GM10847 (cell line): ENCODE measurements around the gene HOXD8.

Source experiments
- POLR2A ChIP-seq: IDR thresholded peaks from 2 replicates; pipeline ENCODE4 v1.6.1; 2011; ENCODE audit not compliant: insufficient read length; ENCODE audit errors: extremely low read depth

The HOXD8 gene

DNA sequence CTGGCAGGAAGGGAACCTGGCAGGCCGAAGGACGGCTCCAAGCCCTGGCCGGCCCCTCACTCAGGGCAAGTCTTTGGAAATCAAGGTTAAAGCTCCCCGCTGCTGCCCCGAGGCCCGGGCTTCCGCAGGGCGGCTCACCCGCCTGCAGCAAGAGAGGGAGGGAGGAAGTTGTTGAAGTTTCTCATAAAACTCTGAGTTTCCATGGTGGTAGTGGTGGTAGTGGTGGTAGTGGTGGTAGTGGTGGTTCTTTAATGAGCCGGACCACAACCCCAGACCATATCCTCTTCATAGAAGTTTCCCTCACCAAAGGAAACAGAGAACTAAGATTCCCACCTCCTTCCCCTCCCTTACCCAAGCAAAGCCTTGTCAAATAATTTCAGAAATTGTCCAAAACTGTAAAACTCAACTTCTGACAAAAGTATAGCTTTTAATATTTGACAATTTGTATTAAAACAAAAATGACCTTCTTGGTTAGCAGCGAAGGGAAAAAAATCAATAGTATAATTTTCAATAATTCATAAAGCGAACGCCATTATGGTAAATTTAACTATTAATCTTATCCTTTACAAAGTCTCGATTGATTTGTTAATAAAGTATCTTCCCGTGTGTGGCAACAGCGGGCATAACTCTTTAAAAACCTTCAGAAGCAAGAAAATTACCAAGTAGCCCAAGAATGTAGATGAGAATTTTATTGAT lies 14.4 kb upstream of the HOXD8 start:
- no peak for TF ChIP-seq POLR2A

GRCh38 chr2:176115883-176116813 lies 13.4 kb upstream of the HOXD8 start, which contains the start of gene HOXD10:
HOXD10 (plus strand) TSS chr2:176116778; CDS start chr2:176116834, 56 bp downstream.
- TF ChIP-seq POLR2A, result no peak

- TF ChIP-seq POLR2A, result no peak
These were observed 12.2 kb upstream of the HOXD8 start for GRCh38 chr2:176117162-176117822.

DNA sequence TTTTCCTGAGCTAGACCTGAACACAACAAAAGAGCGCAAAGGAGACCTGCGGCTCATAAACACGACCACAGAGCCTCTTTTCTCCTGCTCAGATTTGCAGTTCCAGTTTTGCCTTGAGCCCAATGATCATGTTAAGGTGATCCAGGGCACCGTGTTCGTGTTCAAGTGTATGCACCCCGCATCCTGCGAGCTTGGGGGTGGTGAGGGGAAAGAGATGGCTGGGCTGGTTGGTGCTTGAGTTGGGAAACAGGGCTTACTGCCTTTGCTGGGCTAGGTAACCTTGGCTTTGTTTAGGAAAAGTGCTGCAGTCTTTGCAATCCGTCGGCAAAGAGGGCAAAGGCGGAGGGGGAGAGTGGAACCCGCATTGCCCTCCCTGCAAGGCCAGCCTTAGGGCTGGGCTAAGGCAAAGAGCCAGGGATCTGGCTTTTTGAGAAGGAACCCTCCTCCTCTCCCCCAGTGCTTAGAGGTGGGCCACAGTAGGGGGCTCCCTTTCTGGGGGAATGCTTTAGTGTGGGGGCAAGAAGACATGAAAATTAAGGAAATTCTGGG lies 11.6 kb upstream of the HOXD8 start:
- TF ChIP-seq POLR2A, result no peak

- no peak for TF ChIP-seq POLR2A
These were observed 10.7 kb upstream of the HOXD8 start for GRCh38 chr2:176118601-176119339.

GRCh38 chr2:176120364-176121189 lies 8.9 kb upstream of the HOXD8 start:
- TF ChIP-seq POLR2A, result no peak

DNA sequence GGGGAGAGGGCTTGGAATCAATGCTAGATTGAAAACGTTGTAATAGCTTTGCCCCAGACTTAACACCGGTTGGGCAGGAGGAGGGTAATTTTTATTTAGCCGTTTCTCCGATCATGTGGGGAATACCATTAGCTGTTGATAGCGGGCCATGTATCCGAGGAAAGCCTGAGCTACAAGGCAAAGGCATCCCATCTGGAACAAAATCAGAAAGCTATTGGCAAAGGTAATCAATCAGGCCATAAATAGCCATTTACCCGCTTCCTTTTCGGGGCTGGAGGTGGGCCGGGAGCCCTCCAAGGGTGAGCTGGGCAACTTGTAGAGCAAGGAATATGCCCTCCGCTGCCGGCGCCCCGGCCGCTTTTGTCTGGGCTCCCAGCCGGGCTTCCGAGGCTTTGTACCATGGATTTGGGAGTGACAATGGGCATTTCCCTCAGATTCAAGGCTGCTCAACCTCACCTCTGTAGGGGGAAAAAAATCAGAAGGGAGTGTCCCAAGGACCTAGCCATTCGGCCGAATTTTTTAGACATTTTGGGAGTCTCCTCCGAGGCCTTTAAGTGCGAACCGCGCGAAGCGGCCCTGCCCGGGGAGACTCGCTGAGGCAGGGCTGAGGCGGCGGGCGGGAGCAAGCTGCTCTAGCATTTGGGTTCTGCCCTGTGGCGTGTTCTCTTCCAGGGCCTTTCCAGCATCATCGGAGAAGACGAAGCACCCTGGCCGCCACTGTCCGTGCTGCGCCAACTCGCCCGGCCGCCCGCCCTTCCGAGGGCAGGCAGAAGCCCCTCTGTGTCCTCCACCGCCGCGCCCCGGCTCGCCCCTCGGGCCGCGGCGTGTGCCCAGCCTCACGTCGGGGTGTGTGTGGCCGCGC lies 8.1 kb upstream of the HOXD8 start:
- no peak for TF ChIP-seq POLR2A

DNA sequence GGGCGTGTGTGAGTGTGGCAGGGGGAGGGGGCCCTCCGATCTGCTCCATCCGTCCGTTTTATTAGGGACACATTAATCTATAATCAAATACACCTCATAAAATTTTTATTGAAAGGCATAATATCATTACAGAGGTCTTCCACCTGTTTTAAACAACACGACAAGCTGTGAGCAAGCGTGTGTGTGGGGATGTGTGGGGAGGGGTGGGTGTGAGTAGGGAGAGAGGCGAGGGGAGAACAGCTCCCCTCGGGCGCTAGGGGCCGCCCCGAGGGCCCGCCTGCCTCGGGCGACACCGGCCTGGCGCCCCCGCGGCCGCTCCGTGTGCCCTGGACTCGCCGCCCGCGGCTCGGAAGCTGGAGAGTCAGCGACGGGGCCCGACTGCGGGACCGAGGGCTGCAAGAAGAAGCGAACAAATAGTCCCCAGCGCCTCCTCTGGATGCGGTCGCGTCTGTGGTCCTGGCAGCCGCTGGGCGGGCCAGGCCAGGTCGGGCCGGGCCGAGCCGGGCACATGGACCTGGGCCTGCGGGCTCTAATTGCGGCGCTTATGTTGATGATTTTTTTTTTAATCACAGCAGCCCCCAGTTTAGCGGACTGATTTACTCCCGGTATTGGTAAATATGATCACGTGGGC lies 7.3 kb upstream of the HOXD8 start:
- TF ChIP-seq POLR2A, result no peak

GRCh38 chr2:176122683-176123410 lies 6.7 kb upstream of the HOXD8 start, which contains the start of gene HOXD9:
HOXD9 (plus strand) TSS chr2:176122719; CDS start chr2:176122769, 50 bp downstream.
- TF ChIP-seq POLR2A, result no peak

- no peak for TF ChIP-seq POLR2A
These were observed 5.9 kb upstream of the HOXD8 start for GRCh38 chr2:176123411-176124109.
